Parathyroid adenoma (tissue), 2 donors: ENCODE results near the gene EDN1.

Source experiments
- H2AFZ ChIP-seq: fragments of 300-600 bp; sonication (generic); one replicate; pipeline ENCODE4 v1.7.0; 2017; ENCODE audit warnings: antibody characterized with exemption, mild to moderate bottlenecking
- H3K27ac ChIP-seq: fragments of 300-600 bp; sonication (generic); one replicate; pipeline ENCODE4 v1.7.0; 2017
- H3K27me3 ChIP-seq: fragments of 300-600 bp; sonication (generic); one replicate; pipeline ENCODE4 v1.7.0; 2017; ENCODE audit warnings: low read length; ENCODE audit not compliant: control insufficient read depth, insufficient read depth
- H3K36me3 ChIP-seq: fragments of 300-600 bp; sonication (generic); one replicate; pipeline ENCODE4 v1.7.0; 2017; ENCODE audit warnings: low read length; ENCODE audit not compliant: control insufficient read depth, insufficient read depth
- H3K4me1 ChIP-seq: fragments of 300-600 bp; sonication (generic); one replicate; pipeline ENCODE4 v1.7.0; 2017; ENCODE audit warnings: control low read depth
- H3K4me2 ChIP-seq: fragments of 300-600 bp; sonication (generic); one replicate; pipeline ENCODE4 v1.7.0; 2017; ENCODE audit warnings: low read length
- H3K4me3 ChIP-seq: fragments of 300-600 bp; sonication (generic); one replicate; pipeline ENCODE4 v1.7.0; 2017; ENCODE audit warnings: low read depth, low read length
- H3K79me2 ChIP-seq: fragments of 300-600 bp; sonication (generic); one replicate; pipeline ENCODE4 v1.7.0; 2017; ENCODE audit warnings: control low read depth
- H3K9ac ChIP-seq: fragments of 300-600 bp; sonication (generic); one replicate; pipeline ENCODE4 v1.7.0; 2017; ENCODE audit warnings: mild to moderate bottlenecking
- H3K9me3 ChIP-seq: fragments of 300-600 bp; sonication (generic); one replicate; pipeline ENCODE4 v1.7.0; 2017; ENCODE audit warnings: low read length; ENCODE audit not compliant: control insufficient read depth
- TF ChIP-seq, protein P1 (sequence below): fragments of 300-600 bp; sonication (generic); IDR thresholded peaks from one replicate; pipeline ENCODE4 v1.7.0; 2017; ENCODE audit warnings: antibody characterized with exemption, mild to moderate bottlenecking
- donor health status: primary hyperparathyroidism.

Gene EDN1

GRCh38 chr6:12304487-12304886 lies 14.3 kb downstream of the EDN1 start:
- Histone ChIP-seq H3K4me3 (no peak overlapping the region), H3K27ac (no peak overlapping the region), H3K9me3 (no peaks in the 10 kb centered on the region), H2AFZ (no peak overlapping the region), H3K4me1 (no peaks in the 10 kb centered on the region), H3K79me2 (no peaks in the 10 kb centered on the region), H3K27me3 (no peaks in the 10 kb centered on the region), H3K4me2 (no peak overlapping the region), H3K36me3 (no peaks in the 10 kb centered on the region), H3K9ac (no peak overlapping the region)
- TF ChIP-seq, protein P1, sequence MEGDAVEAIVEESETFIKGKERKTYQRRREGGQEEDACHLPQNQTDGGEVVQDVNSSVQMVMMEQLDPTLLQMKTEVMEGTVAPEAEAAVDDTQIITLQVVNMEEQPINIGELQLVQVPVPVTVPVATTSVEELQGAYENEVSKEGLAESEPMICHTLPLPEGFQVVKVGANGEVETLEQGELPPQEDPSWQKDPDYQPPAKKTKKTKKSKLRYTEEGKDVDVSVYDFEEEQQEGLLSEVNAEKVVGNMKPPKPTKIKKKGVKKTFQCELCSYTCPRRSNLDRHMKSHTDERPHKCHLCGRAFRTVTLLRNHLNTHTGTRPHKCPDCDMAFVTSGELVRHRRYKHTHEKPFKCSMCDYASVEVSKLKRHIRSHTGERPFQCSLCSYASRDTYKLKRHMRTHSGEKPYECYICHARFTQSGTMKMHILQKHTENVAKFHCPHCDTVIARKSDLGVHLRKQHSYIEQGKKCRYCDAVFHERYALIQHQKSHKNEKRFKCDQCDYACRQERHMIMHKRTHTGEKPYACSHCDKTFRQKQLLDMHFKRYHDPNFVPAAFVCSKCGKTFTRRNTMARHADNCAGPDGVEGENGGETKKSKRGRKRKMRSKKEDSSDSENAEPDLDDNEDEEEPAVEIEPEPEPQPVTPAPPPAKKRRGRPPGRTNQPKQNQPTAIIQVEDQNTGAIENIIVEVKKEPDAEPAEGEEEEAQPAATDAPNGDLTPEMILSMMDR = no peak

DNA sequence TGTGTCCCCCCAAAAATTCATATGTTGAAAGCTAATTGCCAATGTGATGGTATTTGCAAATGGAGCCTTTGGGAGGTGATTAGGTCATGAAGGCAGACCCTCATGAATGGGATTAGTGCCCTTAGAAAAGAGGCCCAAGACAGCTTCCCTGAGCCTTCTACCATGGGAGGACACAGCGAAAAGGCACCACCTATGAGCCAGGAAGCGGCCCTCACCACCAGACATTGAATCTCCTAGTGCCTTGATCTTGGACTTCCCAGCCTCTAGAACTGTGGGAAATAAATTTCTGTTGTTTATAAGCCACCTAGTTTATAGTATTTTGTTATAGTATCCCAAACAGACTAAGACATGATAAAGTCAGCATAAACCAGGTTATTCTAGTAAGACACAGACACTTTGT lies 18.9 kb downstream of the EDN1 start:
- H3K27me3 ChIP-seq = no peaks in the 10 kb centered on the region

GRCh38 chr6:12311106-12311505 lies 20.9 kb downstream of the EDN1 start:
- Histone ChIP-seq H3K79me2 (no peaks in the 10 kb centered on the region), H3K9me3 (no peaks in the 10 kb centered on the region), H3K36me3 (no peaks in the 10 kb centered on the region), H3K9ac (no peak overlapping the region), H3K27ac (no peak overlapping the region), H3K4me3 (no peak overlapping the region), H3K4me1 (no peaks in the 10 kb centered on the region), H3K4me2 (no peak overlapping the region), H2AFZ (no peak overlapping the region), H3K27me3 (no peaks in the 10 kb centered on the region)
- TF ChIP-seq, protein P1 = no peak

More for the DNA sequence above, 18.9 kb downstream of the EDN1 start:
- H3K4me2 ChIP-seq = no peak overlapping the region
- no peak overlapping the region for H2AFZ ChIP-seq
- no peaks in the 10 kb centered on the region for H3K4me1 ChIP-seq
- H3K9me3 ChIP-seq = no peaks in the 10 kb centered on the region
- no peaks in the 10 kb centered on the region for H3K36me3 ChIP-seq
- TF ChIP-seq, protein P1 = no peak
- H3K4me3 ChIP-seq = no peak overlapping the region
- H3K79me2 ChIP-seq = no peaks in the 10 kb centered on the region
- no peak overlapping the region for H3K27ac ChIP-seq
- no peak overlapping the region for H3K9ac ChIP-seq

DNA sequence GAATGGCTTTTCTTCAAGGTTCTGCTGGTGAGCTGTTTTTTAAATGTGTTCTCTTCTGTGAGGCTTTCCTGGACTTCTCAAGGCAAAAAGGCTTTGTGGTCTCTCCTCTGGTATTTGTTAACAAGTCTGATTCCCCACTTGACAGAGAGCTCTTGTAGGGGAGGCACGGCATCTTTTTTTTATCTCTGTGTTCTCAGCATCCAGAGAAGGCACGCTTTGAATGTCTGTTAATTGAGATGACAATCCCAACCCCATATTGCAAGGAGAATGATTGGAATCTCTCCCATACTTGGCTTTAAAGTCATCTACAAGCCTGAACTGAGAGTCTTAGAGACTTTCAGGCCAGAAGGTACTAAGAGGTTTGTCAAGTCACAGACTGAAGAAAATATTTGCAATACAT lies 22.6 kb downstream of the EDN1 start:
- Histone ChIP-seq H3K36me3 (no peaks in the 10 kb centered on the region), H3K4me2 (no peak overlapping the region), H3K4me1 (no peaks in the 10 kb centered on the region), H3K27me3 (no peaks in the 10 kb centered on the region), H2AFZ (no peak overlapping the region), H3K4me3 (no peak overlapping the region), H3K9me3 (no peaks in the 10 kb centered on the region), H3K9ac (no peak overlapping the region), H3K27ac (no peak overlapping the region), H3K79me2 (no peaks in the 10 kb centered on the region)
- TF ChIP-seq, protein P1 = no peak

GRCh38 chr6:12313306-12313991 lies 23.3 kb downstream of the EDN1 start:
- Histone ChIP-seq H3K4me2 (no peak overlapping the region), H3K9ac (no peak overlapping the region), H3K79me2 (no peaks in the 10 kb centered on the region), H3K9me3 (no peaks in the 10 kb centered on the region), H3K4me1 (no peaks in the 10 kb centered on the region), H3K27me3 (no peaks in the 10 kb centered on the region), H3K27ac (no peak overlapping the region), H3K4me3 (no peak overlapping the region), H2AFZ (no peak overlapping the region), H3K36me3 (no peaks in the 10 kb centered on the region)
- TF ChIP-seq, protein P1 = no peak
